Endothelial cell of umbilical vein (primary cell): ENCODE measurements around the gene NXNL2. TPM values are rescaled to one million over a fixed set of nuclear protein-coding genes. Genes with fewer than 3 reads are reported as not detected.

ENCODE experiments used
- BruUV-seq: library from RNA; stranded (reverse); fragments of 400-500 nt; replicated peaks from 2 replicates; lab custom pipeline; 2021; lab: Mats Ljungman, UMichigan
- CTCF ChIA-PET: fragments of 300-600, 350-600 bp; sonication (Branson Sonifier 250); formaldehyde crosslinking; loops from one replicate; lab custom pipeline; 2021; ENCODE audit warnings: antibody characterized with exemption, inconsistent platforms; lab: Charles Lee
- POLR2A ChIA-PET: fragments of 300-600, 350-600 bp; sonication (Branson Sonifier 250); formaldehyde crosslinking; loops from one replicate; lab custom pipeline; 2021; ENCODE audit warnings: antibody characterized with exemption, inconsistent platforms; lab: Charles Lee
- DNase-seq: peaks from one replicate; pipeline ENCODE4 v3.0.0-alpha.2; 2011; ENCODE audit warnings: low read depth, low spot score
- FAIRE-seq: peaks from 2 replicates; lab custom pipeline; 2011; peaks lifted over from hg19 to GRCh38; lab: Jason Lieb, UNC
- H2AFZ ChIP-seq: 2 replicates; pipeline ENCODE4 v1.6.0; 2012; ENCODE audit warnings: low read depth, low read length, control low read depth, inconsistent platforms
- H3K27ac ChIP-seq: 2 replicates; pipeline ENCODE4 v1.5.1; 2011; ENCODE audit warnings: low read depth, mild to moderate bottlenecking, control low read depth, low read length, moderate library complexity; ENCODE audit not compliant: insufficient read depth
- H3K27me3 ChIP-seq, 2 experiments: 2 replicates each; pipeline versions ENCODE4 v1.6.0 to v1.6.1; 2011; ENCODE audit warnings: low read length in 2 of 2, mixed read lengths in 1 of 2; ENCODE audit not compliant: control insufficient read depth in 2 of 2, insufficient read depth in 2 of 2
- H3K36me3 ChIP-seq, 2 experiments: 2 replicates in 1 of 2; 3 replicates in 1 of 2; pipeline ENCODE4 v1.5.1; 2011; ENCODE audit warnings: low read length in 2 of 2, mild to moderate bottlenecking in 1 of 2, moderate library complexity in 1 of 2; ENCODE audit not compliant: control insufficient read depth in 2 of 2, insufficient read depth in 2 of 2; ENCODE audit errors: extremely low read depth in 1 of 2
- H3K4me1 ChIP-seq: 3 replicates; pipeline ENCODE4 v1.5.1; 2011; ENCODE audit warnings: mild to moderate bottlenecking, low read length; ENCODE audit not compliant: control insufficient read depth, insufficient read depth; ENCODE audit errors: extremely low read depth
- H3K4me2 ChIP-seq: 2 replicates; pipeline ENCODE4 v1.6.1; 2011; ENCODE audit warnings: low read length, control low read depth, mixed read lengths; ENCODE audit not compliant: insufficient read depth
- H3K4me3 ChIP-seq, 3 experiments: fragments of 200-600 bp in 1 of 3; sonication (generic), shearing (Covaris generic) in 1 of 3; replicated peaks in 1 of 3; 2 replicates each; pipeline ENCODE4 v1.5.1; 2011 to 2016; ENCODE audit warnings: control low read depth in 3 of 3, low read length in 3 of 3, mild to moderate bottlenecking in 2 of 3, inconsistent platforms in 1 of 3, low read depth in 1 of 3, moderate library complexity in 1 of 3; ENCODE audit not compliant: insufficient read depth in 1 of 3
- H3K79me2 ChIP-seq: 2 replicates; pipeline ENCODE4 v1.6.0; 2012; ENCODE audit warnings: low read length, inconsistent platforms; ENCODE audit not compliant: control insufficient read depth, insufficient read depth
- H3K9ac ChIP-seq: replicated peaks from 2 replicates; pipeline ENCODE3; 2011; ENCODE audit warnings: low read length, control low read depth; ENCODE audit not compliant: insufficient read depth; ENCODE audit errors: extremely low read depth
- H3K9me1 ChIP-seq: replicated peaks from 3 replicates; pipeline ENCODE4 v1.6.0; 2011; ENCODE audit warnings: mild to moderate bottlenecking, low read length; ENCODE audit not compliant: control insufficient read depth, insufficient read depth; ENCODE audit errors: extremely low read depth
- H3K9me3 ChIP-seq: replicated peaks from 2 replicates; pipeline ENCODE4 v1.5.1; 2012; ENCODE audit warnings: low read length, inconsistent platforms; ENCODE audit not compliant: control insufficient read depth, insufficient read depth
- H4K20me1 ChIP-seq: replicated peaks from 2 replicates; pipeline ENCODE3; 2011; ENCODE audit warnings: mild to moderate bottlenecking, low read length; ENCODE audit not compliant: control insufficient read depth, insufficient read depth; ENCODE audit errors: extremely low read depth
- CTCF ChIP-seq, 2 donors: IDR thresholded peaks; 1 replicate in 1 of 2; 2 replicates in 1 of 2; pipeline ENCODE4 v1.5.1; 2011; ENCODE audit warnings: low read length in 2 of 2, mild to moderate bottlenecking in 2 of 2, moderate library complexity in 2 of 2, control low read depth in 1 of 2, inconsistent platforms in 1 of 2, low read depth in 1 of 2; ENCODE audit not compliant: insufficient read depth in 1 of 2; ENCODE audit errors: extremely low read depth in 1 of 2
- EZH2 ChIP-seq: IDR thresholded peaks from 2 replicates; pipeline ENCODE4 v1.6.1; 2012; ENCODE audit warnings: borderline replicate concordance, low read depth, mild to moderate bottlenecking, moderate library complexity, low read length, inconsistent platforms; ENCODE audit not compliant: severe bottlenecking
- FOS ChIP-seq: IDR thresholded peaks from 2 replicates; pipeline ENCODE4 v1.6.1; 2011; ENCODE audit warnings: mild to moderate bottlenecking, low read length, moderate library complexity, borderline replicate concordance; ENCODE audit not compliant: insufficient read depth
- GATA2 ChIP-seq: IDR thresholded peaks from 2 replicates; pipeline ENCODE4 v1.7.0; 2011; ENCODE audit warnings: low read depth, mild to moderate bottlenecking, moderate library complexity, mixed read lengths, low read length; ENCODE audit not compliant: insufficient read length, insufficient read depth
- JUN ChIP-seq: IDR thresholded peaks from 2 replicates; pipeline ENCODE4 v1.6.1; 2011; ENCODE audit warnings: borderline replicate concordance, low read depth; ENCODE audit not compliant: insufficient read length, insufficient read depth
- MYC ChIP-seq: IDR thresholded peaks from one replicate; pipeline ENCODE4 v1.6.1; 2011; ENCODE audit warnings: mild to moderate bottlenecking, low read depth, low read length
- POLR2A ChIP-seq: IDR thresholded peaks from 2 replicates; pipeline ENCODE4 v1.6.1; 2012; ENCODE audit warnings: low read depth, mild to moderate bottlenecking, control low read depth, low read length
- POLR2AphosphoS5 ChIP-seq: IDR thresholded peaks from 2 replicates; pipeline ENCODE4 v1.6.1; 2012; ENCODE audit warnings: low read depth, mild to moderate bottlenecking, control low read depth, low read length, moderate library complexity; ENCODE audit not compliant: insufficient read depth
- dilution Hi-C: fragments of 300-500 bp; cut with MboI; formaldehyde crosslinking; loops from one replicate; pipeline ENCODE4 v1.15.0; 2019; ENCODE audit warnings: low sequenced_read_pairs; ENCODE audit not compliant: extremely low pct_ligation_motif_present
- intact Hi-C: fragments of 100-400 bp; cut with micrococcal nuclease; formaldehyde crosslinking; loops from one replicate; pipeline ENCODE4 v1.10.0; 2022
- polyA plus RNA-seq, 4 experiments: library from polyadenylated mRNA; depleted of rRNA in 3 of 4; stranded (reverse) in 3 of 4; unstranded in 1 of 4; fragments of >200 nt; gene quantifications; 2 replicates each; pipeline versions ENCODE4 v1.2.1 to v1.2.3, GENCODE V29; 2011 to 2012; ENCODE audit warnings: missing spikeins in 1 of 4
- total RNA-seq: library from RNA; stranded (reverse); gene quantifications from 2 replicates; pipeline ENCODE4 v1.2.3, GENCODE V29; 2021
- TF ChIP-seq, protein P1 (sequence below): IDR thresholded peaks from 2 replicates; pipeline ENCODE4 v1.6.1; 2011; ENCODE audit not compliant: insufficient read depth, insufficient read length

NXNL2 gene
- total and polyA plus RNA-seq, 2 donors (not counting 3 experiments of a cell fraction or from before 2014, with no cell fraction given) = 0.14 TPM; not detected in 1

- no peak for TF ChIP-seq CTCF (IDR thresholded peaks at IDR 0.05; ENCODE audit: extremely low read depth in 1 of 2, insufficient read depth in 1 of 2, low read depth in 1 of 2, low read length in 2 of 2)
- no peak for TF ChIP-seq GATA2
- no peak for TF ChIP-seq EZH2
- no peak for TF ChIP-seq MYC
- no peak for TF ChIP-seq POLR2AphosphoS5
- TF ChIP-seq, protein P1, sequence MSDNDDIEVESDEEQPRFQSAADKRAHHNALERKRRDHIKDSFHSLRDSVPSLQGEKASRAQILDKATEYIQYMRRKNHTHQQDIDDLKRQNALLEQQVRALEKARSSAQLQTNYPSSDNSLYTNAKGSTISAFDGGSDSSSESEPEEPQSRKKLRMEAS = no peak
- no peak for TF ChIP-seq JUN
- no peak for TF ChIP-seq FOS
- TF ChIP-seq POLR2A = no peak
- H3K27me3 ChIP-seq = peaks cover 16 to 23% of the 10 kb centered on the region in 2 experiments
- no peaks in the 10 kb centered on the region for H3K9me3 ChIP-seq
- H3K27ac ChIP-seq = no peak overlapping the region
- no peaks in the 10 kb centered on the region for H3K36me3 ChIP-seq
- H3K4me3 ChIP-seq = no peak overlapping the region
- no TSS peak for BruUV-seq
- H3K4me1 ChIP-seq = peaks cover 5% of the 10 kb centered on the region
- no peaks in the 10 kb centered on the region for H4K20me1 ChIP-seq
- DNase-seq (no peak), FAIRE-seq (no peak)
- POLR2A ChIA-PET = no interaction called here
- intact Hi-C loops (loop anchor here (5.0 kb wide), 1 partner anchor 40 kb away; no protein-coding TSS in a partner anchor), dilution Hi-C loops (no loop called here)
- no peak overlapping the region for H3K4me2 ChIP-seq
- no peaks in the 10 kb centered on the region for H3K9me1 ChIP-seq
- H3K9ac ChIP-seq = no peak overlapping the region
- H2AFZ ChIP-seq = no peak overlapping the region
- no peaks in the 10 kb centered on the region for H3K79me2 ChIP-seq
- CTCF ChIA-PET = interaction anchor here (2.5 kb wide), 1 partner anchor 41 kb away, joined by 5 read pairs; no protein-coding TSS in a partner anchor
Measured at GRCh38 chr9:88537761-88538091, 2.7 kb downstream of the NXNL2 start.
